Fibroblast of mammary gland (primary cell): ENCODE data around the gene NAALAD2.
"Not testable (repeated sequence)": the region's sequence is repeated elsewhere in the genome, so short reads cannot be mapped to it uniquely, and the experiment has no call there.

Source experiments
- DNase-seq: peaks from one replicate; pipeline ENCODE4 v3.0.0-alpha.2; 2010; ENCODE audit warnings: low read depth
- H3K4me3 ChIP-seq: 2 replicates; pipeline ENCODE4 v1.5.1; 2011; ENCODE audit warnings: low read depth, mild to moderate bottlenecking, low read length, moderate library complexity; ENCODE audit not compliant: control insufficient read depth
- CTCF ChIP-seq: conservative IDR thresholded peaks from 2 replicates; pipeline ENCODE4 v1.5.1; 2011; ENCODE audit warnings: low read depth, low read length, inconsistent platforms; ENCODE audit not compliant: control insufficient read depth, insufficient read depth

Gene NAALAD2

GRCh38 chr11:90124371-90124770 is 10.1 kb upstream of the NAALAD2 start:
- TF ChIP-seq CTCF: no peak

GRCh38 chr11:90124946-90125345 is 9.5 kb upstream of the NAALAD2 start:
- H3K4me3 ChIP-seq: no peak overlapping the region
- no peak for DNase-seq
- no peak for TF ChIP-seq CTCF

More at GRCh38 chr11:90124371-90124770, 10.1 kb upstream of the NAALAD2 start:
- no peak overlapping the region for H3K4me3 ChIP-seq
- DNase-seq: no peak

GRCh38 chr11:90133560-90134477 is 644 bp upstream of the NAALAD2 start:
- peak; percentile 0 for DNase-seq
- H3K4me3 ChIP-seq: peak overlapping the region; percentile 60
- TF ChIP-seq CTCF: no peak

- H3K4me3 ChIP-seq: peak overlapping the region; percentile 60
Measured at GRCh38 chr11:90135016-90135415, 553 bp downstream of the NAALAD2 start.

GRCh38 chr11:90148900-90149299 is 14.4 kb downstream of the NAALAD2 start:
- no peak overlapping the region for H3K4me3 ChIP-seq
- no peak for DNase-seq
- TF ChIP-seq CTCF: no peak

More at GRCh38 chr11:90135016-90135415, 553 bp downstream of the NAALAD2 start:
- TF ChIP-seq CTCF: no peak
- peak; percentile 7 for DNase-seq

GRCh38 chr11:90166982-90167573 is 32.6 kb downstream of the NAALAD2 start:
- DNase-seq, H3K4me3 ChIP-seq: not testable (repeated sequence)

- DNase-seq: not testable (repeated sequence)
Measured at GRCh38 chr11:90167704-90168103, 33.2 kb downstream of the NAALAD2 start.

More at GRCh38 chr11:90167704-90168103, 33.2 kb downstream of the NAALAD2 start:
- not testable (repeated sequence) for H3K4me3 ChIP-seq
